Measurements from ENCODE around the gene MID1.

DNA sequence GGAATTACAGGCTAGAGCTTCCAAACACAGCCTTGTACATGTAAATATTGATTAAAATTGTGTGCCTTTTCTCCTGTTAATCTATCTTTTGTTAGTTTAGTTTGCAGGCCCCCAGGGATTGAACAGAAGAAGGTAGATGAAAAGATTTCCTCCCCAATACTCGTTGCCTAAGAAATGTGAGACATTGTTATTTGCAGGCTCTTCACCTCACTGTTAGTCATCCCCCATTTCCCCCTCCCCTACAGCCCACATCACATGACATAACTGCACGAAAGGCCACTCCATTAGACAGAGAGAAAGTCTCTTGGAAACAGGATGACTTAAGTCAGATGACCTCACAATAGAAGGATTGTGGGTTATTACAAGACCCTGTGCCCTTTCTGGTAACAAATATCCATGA lies 13.3 kb upstream of the MID1 start:
- TF ChIP-seq CTCF (conservative IDR thresholded peaks at IDR 0.05) (no peak), EZH2 (IDR thresholded peaks at IDR 0.05; ENCODE audit: low read depth) (no peak)

Data from PC-9 (cell line).